Osteoblast (primary cell): ENCODE data around the gene USP22. TPM values are rescaled to one million over a fixed set of nuclear protein-coding genes. Genes with fewer than 3 reads are reported as not detected.
A peak's percentile ranks its signal among the peaks of the same experiment; 100 is the strongest.

Experiments
- DNase-seq: peaks from one replicate; pipeline ENCODE4 v3.0.0; 2011; ENCODE audit warnings: low spot score, mixed read lengths; ENCODE audit not compliant: insufficient read length; ENCODE audit errors: missing footprints
- H2AFZ ChIP-seq: 2 replicates; pipeline ENCODE4 v1.6.0; 2011; ENCODE audit warnings: mild to moderate bottlenecking, low read length
- H3K27ac ChIP-seq: 2 replicates; pipeline ENCODE4 v1.5.1; 2011; ENCODE audit warnings: mild to moderate bottlenecking, low read depth, low read length, moderate library complexity
- H3K27me3 ChIP-seq: 2 replicates; pipeline ENCODE4 v1.6.0; 2012; ENCODE audit warnings: mild to moderate bottlenecking, control low read depth, inconsistent platforms, low read length, moderate library complexity; ENCODE audit not compliant: insufficient read depth
- H3K36me3 ChIP-seq: 2 replicates; pipeline ENCODE4 v1.5.1; 2011; ENCODE audit warnings: mild to moderate bottlenecking, low read length, control low read depth, moderate library complexity; ENCODE audit not compliant: insufficient read depth
- H3K4me1 ChIP-seq: 2 replicates; pipeline ENCODE4 v1.5.1; 2011; ENCODE audit warnings: mild to moderate bottlenecking, low read length, control low read depth, moderate library complexity; ENCODE audit not compliant: insufficient read depth
- H3K4me2 ChIP-seq: 2 replicates; pipeline ENCODE4 v1.6.0; 2011; ENCODE audit warnings: mild to moderate bottlenecking, low read length; ENCODE audit not compliant: insufficient read depth
- H3K4me3 ChIP-seq: fragments of 200-600 bp; sonication (generic); 3 replicates; pipeline ENCODE4 v1.5.1; 2012; ENCODE audit warnings: mild to moderate bottlenecking, low read length, inconsistent platforms; ENCODE audit not compliant: insufficient read depth
- H3K79me2 ChIP-seq: 2 replicates; pipeline ENCODE4 v1.6.0; 2012; ENCODE audit warnings: mild to moderate bottlenecking, low read length, control low read depth, inconsistent platforms; ENCODE audit not compliant: insufficient read depth
- H3K9me3 ChIP-seq: 2 replicates; pipeline ENCODE4 v1.5.1; 2011; ENCODE audit warnings: low read depth, low read length, control low read depth
- H4K20me1 ChIP-seq: 2 replicates; pipeline ENCODE4 v1.6.0; 2012; ENCODE audit warnings: mild to moderate bottlenecking, low read length, control low read depth; ENCODE audit not compliant: insufficient read depth
- CTCF ChIP-seq: IDR thresholded peaks from 2 replicates; pipeline ENCODE4 v1.5.1; 2011; ENCODE audit warnings: mild to moderate bottlenecking, low read depth, low read length, moderate library complexity; ENCODE audit errors: extremely low read depth
- small RNA-seq: library from RNA; depleted of rRNA; stranded (forward); fragments of <200 nt; gene quantifications from one replicate; pipeline ENCODE3, GENCODE V24; 2012
- total RNA-seq: library from RNA; depleted of rRNA; stranded (reverse); fragments of >200 nt; gene quantifications from 2 replicates; pipeline ENCODE4 v1.2.3, GENCODE V29; 2012

USP22 gene
- total RNA-seq, 1 donor: 293 TPM

- H3K79me2 ChIP-seq: no peaks in the 10 kb centered on the region
- no peak overlapping the region for H2AFZ ChIP-seq
- no peaks in the 10 kb centered on the region for H4K20me1 ChIP-seq
- peaks cover 16% of the 10 kb centered on the region for H3K27me3 ChIP-seq
- peaks cover 12% of the 10 kb centered on the region for H3K4me1 ChIP-seq
- H3K4me2 ChIP-seq: peak overlapping the region; percentile 28
- no peak for DNase-seq
- TF ChIP-seq CTCF: no peak
- no peaks in the 10 kb centered on the region for H3K36me3 ChIP-seq
- H3K4me3 ChIP-seq: no peak overlapping the region
- no peak overlapping the region for H3K27ac ChIP-seq
- H3K9me3 ChIP-seq: no peaks in the 10 kb centered on the region
Observed at GRCh38 chr17:20955427-20956323, 87.1 kb downstream of the USP22 start.

GRCh38 chr17:20954794-20955193 is 88.0 kb downstream of the USP22 start:
- Histone ChIP-seq H3K9me3 (no peaks in the 10 kb centered on the region), H3K27ac (no peak overlapping the region), H2AFZ (no peak overlapping the region), H4K20me1 (no peaks in the 10 kb centered on the region), H3K79me2 (no peaks in the 10 kb centered on the region), H3K36me3 (no peaks in the 10 kb centered on the region), H3K4me3 (no peak overlapping the region), H3K4me2 (peak overlapping the region; percentile 28), H3K4me1 (peaks cover 12% of the 10 kb centered on the region), H3K27me3 (peaks cover 21% of the 10 kb centered on the region)
- DNase-seq: no peak
- no peak for TF ChIP-seq CTCF

DNA sequence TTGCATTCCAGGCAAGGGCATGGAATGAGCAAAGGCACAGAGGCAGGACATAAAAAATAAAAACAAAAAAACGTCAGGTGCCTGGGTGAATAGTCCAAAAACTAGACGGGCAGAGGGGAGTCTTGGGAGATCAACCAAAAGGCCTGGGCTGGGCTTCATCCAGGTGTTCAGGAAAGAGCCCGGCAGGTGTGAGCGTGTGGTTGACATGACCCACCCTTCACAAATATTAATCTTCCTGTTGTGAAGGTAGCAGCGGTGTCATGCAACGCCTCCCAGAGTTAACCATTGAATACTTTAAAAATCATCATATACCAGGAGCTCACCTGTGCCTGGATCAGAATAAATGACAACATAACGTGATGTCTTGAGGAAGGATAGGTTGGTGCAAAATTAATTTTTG is 90.6 kb downstream of the USP22 start:
- H3K27ac ChIP-seq: no peak overlapping the region
- no peak for TF ChIP-seq CTCF
- no peaks in the 10 kb centered on the region for H3K79me2 ChIP-seq
- no peak overlapping the region for H2AFZ ChIP-seq
- no peaks in the 10 kb centered on the region for H4K20me1 ChIP-seq
- H3K9me3 ChIP-seq: no peaks in the 10 kb centered on the region
- H3K4me1 ChIP-seq: peaks cover 12% of the 10 kb centered on the region
- DNase-seq: no peak
- no peak overlapping the region for H3K4me3 ChIP-seq
- no peak overlapping the region for H3K4me2 ChIP-seq
- H3K27me3 ChIP-seq: peaks cover 21% of the 10 kb centered on the region
- no peaks in the 10 kb centered on the region for H3K36me3 ChIP-seq

Small RNA genes lying within 50 kb of the gene (small RNA-seq; reads per million reads assigned to genes)
- gene AC087393.1: not detected

Other genes with a start within 250 kb of the USP22 start
- gene DHRS7B, start 84.0 kb upstream of the USP22 start, total RNA-seq: 15.2 and 19.4 TPM in 2 replicates
- 12.1 and 18.1 TPM in 2 replicates for gene TMEM11, start 171.2 kb upstream of the USP22 start, total RNA-seq
- gene NATD1, start 210.4 kb upstream of the USP22 start, total RNA-seq: 13.0 and 15.2 TPM in 2 replicates
- 24.5 and 27.5 TPM in 2 replicates for gene MAP2K3, start 241.7 kb upstream of the USP22 start, total RNA-seq